Right cardiac atrium (tissue), 5 donors: ENCODE results near the gene AP4B1. TPM values are rescaled to one million over a fixed set of nuclear protein-coding genes. Genes with fewer than 3 reads are reported as not detected.

Experiments
- ATAC-seq, 2 donors: fragments of 200-7000 bp; cut with Tn5 transposase; one replicate each; pipeline versions ENCODE4 v1.8.0 to v1.9.1; 2020; ENCODE audit warnings: moderate library complexity in 2 of 2, mild to moderate bottlenecking in 1 of 2
- DNase-seq, 3 donors: peaks; one replicate each; pipeline ENCODE4 v3.0.0-alpha.2; 2020
- H3K27ac ChIP-seq: one replicate; pipeline ENCODE4 v1.5.1; 2013; ENCODE audit warnings: mild to moderate bottlenecking, low read length, control low read depth, moderate library complexity
- H3K27me3 ChIP-seq: one replicate; pipeline ENCODE4 v1.6.1; 2013; ENCODE audit not compliant: control insufficient read depth, insufficient read depth
- H3K4me1 ChIP-seq: one replicate; pipeline ENCODE4 v1.6.1; 2013; ENCODE audit warnings: low read length; ENCODE audit not compliant: control insufficient read depth, insufficient read depth
- H3K4me3 ChIP-seq: one replicate; pipeline ENCODE4 v1.5.1; 2013; ENCODE audit warnings: low read length, control low read depth
- H3K9me3 ChIP-seq: one replicate; pipeline ENCODE4 v1.6.1; 2013; ENCODE audit warnings: low read length; ENCODE audit not compliant: control insufficient read depth
- WGBS: extraction: QIAGEN DNeasy Blood & Tissue Kit; methylation state at CpG from one replicate; pipeline ENCODE4 v1.1.7; 2013; 5-methylcytosine and 5-hydroxymethylcytosine counted together
- intact Hi-C, 4 donors: fragments of 100-400 bp; cut with DNase I; formaldehyde crosslinking; loops; one replicate each; pipeline versions ENCODE4 v1.11.0 to v1.14.0; 2022 to 2023
- polyA plus RNA-seq: library from polyadenylated mRNA; stranded (reverse); fragments of 200-250 nt; gene quantifications from one replicate; pipeline ENCODE4 v1.2.3, GENCODE V29; 2013
- total RNA-seq, 4 donors: library from RNA; stranded (reverse); fragmentation: NEBNext Ultra II Directional; extraction: Animal tissue kit (Norgen Biotek cat#: 25700); gene quantifications; one replicate each; pipeline ENCODE4 v1.2.1, GENCODE V29; 2021
- donor health status: healthy with polysubstance abuse.
- donor health status: DM: no; HTN: yes; CAD: no.
- donor health status: DM: no; HTN: no; CAD: no.
- donor health status: DM: no; HTN: yes; CAD: no; lungs with severe emphysema.
- donor health status: DM: yes; HTN: yes; CAD: no.

Gene AP4B1
- total and polyA plus RNA-seq, 5 donors, result 8.9 to 16.7 (median 15.6) TPM

DNA sequence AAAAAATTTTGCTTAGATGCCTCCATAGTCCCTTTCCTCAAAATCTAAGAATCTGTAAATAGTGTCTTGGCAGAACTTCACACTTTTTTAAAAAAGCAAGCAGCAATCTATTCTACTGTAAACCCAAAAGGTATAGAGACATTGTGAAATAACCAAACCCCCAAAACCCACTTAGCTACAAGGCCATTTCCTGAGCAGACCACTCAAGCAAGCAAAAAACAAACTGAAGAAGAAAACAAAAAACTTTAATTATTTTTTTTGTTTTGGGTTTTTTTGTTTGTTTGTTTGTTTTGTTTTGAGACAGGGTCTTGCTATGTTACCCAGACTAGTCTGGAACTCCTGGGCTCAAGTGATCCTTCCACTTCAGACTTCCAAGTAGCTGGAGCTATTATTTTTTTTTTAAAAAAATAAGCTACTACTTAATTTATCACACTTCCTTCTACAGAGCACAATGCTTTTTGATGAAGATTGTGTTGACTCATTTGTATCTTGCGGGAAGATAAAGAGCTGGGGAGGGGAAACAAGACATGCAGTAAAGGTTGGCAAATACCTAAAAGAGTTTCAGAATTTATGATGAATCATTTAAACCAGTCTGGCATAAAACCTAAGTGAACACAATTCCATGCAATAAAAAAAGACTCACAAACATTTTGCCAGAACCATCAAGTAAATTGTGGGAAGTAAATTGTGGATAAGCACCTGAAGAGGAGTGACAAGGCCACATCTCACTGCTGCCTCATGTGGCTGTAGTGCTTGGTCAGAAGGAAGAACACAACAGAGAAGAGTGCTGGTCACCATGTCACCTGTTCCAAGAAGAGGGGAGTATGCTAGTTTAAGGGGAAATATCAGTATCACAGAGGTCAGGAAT, 30.4 kb downstream of the AP4B1 start:
- H3K4me1 ChIP-seq, result peaks cover 1% of the 10 kb centered on the region
- no peak overlapping the region for H3K27ac ChIP-seq
- no peaks in the 10 kb centered on the region for H3K27me3 ChIP-seq
- DNase-seq (no peak), ATAC-seq (no peak)
- H3K4me3 ChIP-seq, result no peak overlapping the region
- no peaks in the 10 kb centered on the region for H3K9me3 ChIP-seq
- intact Hi-C loops, result loop anchor here in 1 of 4 donors (5.0 kb wide), 1 partner anchor 708 kb away; the partner anchor contains the start of gene BCAS2
- 57% methylated on average over 1 of the region's 1 CpG for WGBS

DNA sequence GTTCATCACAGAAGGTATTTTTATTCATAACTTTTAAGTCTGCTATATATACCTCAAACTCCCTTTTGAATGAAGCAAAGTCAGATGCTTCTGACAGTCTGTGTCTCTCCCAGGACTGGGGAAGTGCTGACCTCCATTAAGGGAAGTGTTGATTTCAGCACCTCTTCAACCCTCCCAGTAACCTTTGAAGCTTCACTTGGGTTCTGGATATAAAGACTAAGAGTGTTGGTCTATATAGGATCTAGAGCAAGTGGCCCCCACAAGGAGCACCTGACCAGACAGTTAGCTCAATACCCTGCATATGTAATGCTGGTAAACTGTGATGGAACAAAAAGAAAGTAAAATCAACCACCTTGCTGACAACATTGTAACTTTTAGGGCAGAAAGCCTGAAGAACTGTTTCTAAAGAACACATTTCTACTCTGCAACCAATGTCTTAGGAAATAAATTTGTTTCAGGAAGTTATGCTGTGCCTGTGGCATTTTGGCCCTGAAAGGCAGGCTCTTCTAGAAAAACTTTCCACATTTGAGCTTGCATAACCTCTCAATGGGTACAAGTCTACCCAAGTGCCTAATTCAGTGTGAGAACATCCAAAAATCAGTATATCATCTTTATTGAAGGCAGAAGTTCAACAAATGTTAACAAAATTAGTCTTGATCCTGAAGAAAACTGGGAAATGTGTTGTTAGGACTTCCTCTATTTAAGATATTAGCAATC, 32.2 kb downstream of the AP4B1 start:
- DNase-seq, result no peak
- Histone ChIP-seq H3K4me1 (peaks cover 1% of the 10 kb centered on the region), H3K4me3 (no peak overlapping the region), H3K9me3 (no peaks in the 10 kb centered on the region), H3K27me3 (no peaks in the 10 kb centered on the region), H3K27ac (no peak overlapping the region)
- intact Hi-C loops, result loop anchor here in 1 of 4 donors (5.0 kb wide), 1 partner anchor 710 kb away; the partner anchor contains the start of gene BCAS2
- peak; percentile 37 to 54 for ATAC-seq

DNA sequence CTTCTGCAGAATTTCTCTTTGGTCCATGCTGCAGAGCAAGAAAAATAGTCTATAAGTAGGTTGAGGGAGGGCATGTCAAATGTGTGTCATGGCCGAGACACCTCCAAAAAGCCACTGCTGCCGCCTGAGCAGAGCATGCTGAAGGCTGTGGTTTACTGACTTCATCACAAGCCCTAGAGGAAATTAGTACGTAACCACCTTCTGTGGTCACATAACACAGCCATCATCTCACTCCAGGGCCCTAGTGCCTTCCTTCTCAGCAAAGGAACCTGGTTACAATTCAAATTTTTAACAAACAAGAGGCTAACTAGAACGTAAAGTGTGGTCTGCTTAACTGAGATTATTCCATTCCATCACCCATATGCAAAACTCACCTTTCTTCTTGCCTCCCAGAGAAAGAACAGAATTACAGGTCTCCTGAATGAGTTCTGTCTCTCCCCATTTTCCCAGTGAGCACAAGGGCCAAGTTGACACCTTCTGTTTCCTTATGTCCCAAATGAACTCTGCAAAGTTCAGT, 32.9 kb downstream of the AP4B1 start, which contains the start of gene PTPN22:
Gene PTPN22, minus strand, starts transcription at position 116 of the 517 bp plus-strand sequence.
- peaks cover 1% of the 10 kb centered on the region for H3K4me1 ChIP-seq

DNA sequence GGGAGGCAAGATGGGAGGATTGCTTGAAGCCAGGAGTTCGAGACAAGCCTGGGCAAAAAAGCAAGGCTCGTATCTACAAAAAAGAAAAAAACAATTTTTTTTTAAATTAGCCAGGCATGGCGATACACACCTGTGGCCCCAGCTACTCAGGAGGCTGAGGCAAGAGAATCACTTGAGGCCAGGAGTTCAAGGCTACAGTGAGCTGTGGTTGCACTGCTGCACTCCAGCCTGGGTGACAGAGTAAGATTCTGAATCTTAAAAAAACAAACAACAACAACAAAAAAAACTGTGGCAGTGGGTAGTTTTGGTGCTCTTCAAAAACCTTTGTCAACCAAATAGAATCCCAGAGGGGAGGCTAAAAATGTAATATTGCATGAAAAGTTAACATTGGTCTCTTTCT, 33.8 kb downstream of the AP4B1 start:
- H3K27ac ChIP-seq, result no peak overlapping the region

More for the DNA sequence above, 32.9 kb downstream of the AP4B1 start, which contains the start of gene PTPN22:
- peak; percentile 37 to 60 (median 53) for DNase-seq
- Histone ChIP-seq H3K4me3 (no peak within 1 kb of the TSS), H3K27ac (no peak within 1 kb of the TSS), H3K27me3 (no peaks in the 10 kb centered on the region), H3K9me3 (no peaks in the 10 kb centered on the region)
- WGBS, result 79% methylated on average over 4 of the region's 4 CpGs
- intact Hi-C loops, result loop anchor here in 1 of 4 donors (5.0 kb wide), 1 partner anchor 711 kb away; the partner anchor contains the start of gene BCAS2
- ATAC-seq, result peak; percentile 74 to 77

DNA sequence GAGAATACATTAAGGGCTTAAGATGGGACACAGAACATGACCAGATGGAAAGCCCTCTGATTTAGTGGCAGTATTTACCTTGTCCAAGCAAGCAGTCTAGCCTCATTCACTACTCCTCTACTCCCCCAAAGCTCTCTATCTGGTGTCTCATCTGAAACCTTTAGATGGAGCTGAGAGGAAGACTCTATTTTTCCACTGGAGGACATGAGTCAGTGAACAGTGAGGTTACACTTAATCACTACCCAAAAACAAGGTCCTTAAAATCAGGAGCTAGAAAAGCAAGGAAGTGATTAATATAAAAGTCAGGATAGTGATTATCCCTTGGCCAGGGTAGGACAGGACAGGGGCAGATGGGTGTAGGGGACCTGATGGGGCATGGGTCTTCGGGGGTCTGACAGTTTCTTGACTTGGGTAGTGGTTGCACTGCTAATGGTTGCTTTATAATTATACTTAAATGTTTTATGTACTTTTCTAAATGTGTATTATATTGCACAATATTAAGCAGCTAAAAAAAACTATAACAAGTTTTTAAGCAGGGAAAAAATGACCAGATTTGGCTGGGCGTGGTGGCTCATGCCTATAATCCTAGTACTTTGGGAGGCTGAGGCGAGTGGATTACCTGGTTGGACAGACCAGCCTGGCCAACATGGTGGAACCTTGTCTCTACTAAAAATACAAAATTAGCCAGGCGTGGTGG, 36.1 kb downstream of the AP4B1 start:
- Histone ChIP-seq H3K9me3 (no peaks in the 10 kb centered on the region), H3K27me3 (no peaks in the 10 kb centered on the region), H3K27ac (no peak overlapping the region), H3K4me1 (no peaks in the 10 kb centered on the region), H3K4me3 (no peak overlapping the region)
- no peak for ATAC-seq
- 93% methylated on average over 4 of the region's 4 CpGs for WGBS
- intact Hi-C loops, result no loop called here
- DNase-seq, result no peak

More for the DNA sequence above, 33.8 kb downstream of the AP4B1 start:
- Histone ChIP-seq H3K27me3 (no peaks in the 10 kb centered on the region), H3K9me3 (no peaks in the 10 kb centered on the region), H3K4me3 (no peak overlapping the region), H3K4me1 (peaks cover under 1% of the 10 kb centered on the region)
- WGBS, result 90% methylated on average over 3 of the region's 3 CpGs
- ATAC-seq (no peak), DNase-seq (no peak)
- intact Hi-C loops, result loop anchor here in 1 of 4 donors (5.0 kb wide), 1 partner anchor 712 kb away; the partner anchor contains the start of gene BCAS2

DNA sequence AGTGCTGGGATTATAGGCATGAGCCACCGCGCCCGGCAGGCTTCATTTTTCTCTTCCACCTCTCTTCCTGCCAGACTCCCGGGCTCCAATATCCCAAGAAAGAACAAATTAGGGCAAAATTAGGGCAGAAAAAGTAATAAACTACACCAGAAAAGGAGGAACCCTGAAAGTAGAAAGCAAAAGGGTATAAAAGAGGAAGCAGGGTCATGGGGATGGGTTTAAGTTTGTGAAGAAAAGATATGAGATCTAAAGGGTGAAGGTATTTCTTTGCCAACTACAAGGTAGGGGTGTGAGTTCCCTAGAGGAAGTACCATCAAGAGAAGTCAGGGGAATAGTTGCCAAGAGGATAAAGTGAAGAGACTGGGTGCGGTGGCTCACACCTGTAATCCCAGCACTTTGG, 43.0 kb downstream of the AP4B1 start:
- H3K4me1 ChIP-seq, result peaks cover 1% of the 10 kb centered on the region
- H3K4me3 ChIP-seq, result no peak overlapping the region
- DNase-seq, result no peak
- intact Hi-C loops, result no loop called here
- no peaks in the 10 kb centered on the region for H3K9me3 ChIP-seq
- no peaks in the 10 kb centered on the region for H3K27me3 ChIP-seq
- 91% methylated on average over 5 of the region's 5 CpGs for WGBS
- no peak for ATAC-seq
- H3K27ac ChIP-seq, result no peak overlapping the region

DNA sequence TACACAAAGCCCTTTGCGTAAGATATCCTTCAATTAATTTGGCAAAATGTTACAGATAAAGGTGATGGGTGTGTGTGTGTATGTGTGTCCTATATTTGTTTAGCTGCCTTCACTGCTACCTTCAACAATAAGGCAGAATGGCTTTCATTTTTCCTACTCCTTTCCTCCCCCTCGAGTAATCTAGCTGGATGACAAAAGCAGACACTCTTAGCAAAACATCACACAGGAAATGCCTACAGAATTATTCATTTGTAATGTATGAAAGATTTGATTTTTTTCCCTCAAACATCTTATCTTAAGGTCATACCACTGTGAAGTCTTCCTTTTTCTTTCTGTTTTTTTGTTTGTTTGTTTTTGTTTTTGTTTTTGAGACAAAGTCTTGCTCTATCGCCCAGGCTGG, 43.7 kb downstream of the AP4B1 start:
- Histone ChIP-seq H3K4me3 (no peak overlapping the region), H3K27ac (no peak overlapping the region), H3K27me3 (no peaks in the 10 kb centered on the region), H3K4me1 (peaks cover 1% of the 10 kb centered on the region), H3K9me3 (no peaks in the 10 kb centered on the region)
- WGBS, result 60% methylated on average over 3 of the region's 3 CpGs
- no peak for ATAC-seq
- intact Hi-C loops, result no loop called here
- DNase-seq, result no peak

DNA sequence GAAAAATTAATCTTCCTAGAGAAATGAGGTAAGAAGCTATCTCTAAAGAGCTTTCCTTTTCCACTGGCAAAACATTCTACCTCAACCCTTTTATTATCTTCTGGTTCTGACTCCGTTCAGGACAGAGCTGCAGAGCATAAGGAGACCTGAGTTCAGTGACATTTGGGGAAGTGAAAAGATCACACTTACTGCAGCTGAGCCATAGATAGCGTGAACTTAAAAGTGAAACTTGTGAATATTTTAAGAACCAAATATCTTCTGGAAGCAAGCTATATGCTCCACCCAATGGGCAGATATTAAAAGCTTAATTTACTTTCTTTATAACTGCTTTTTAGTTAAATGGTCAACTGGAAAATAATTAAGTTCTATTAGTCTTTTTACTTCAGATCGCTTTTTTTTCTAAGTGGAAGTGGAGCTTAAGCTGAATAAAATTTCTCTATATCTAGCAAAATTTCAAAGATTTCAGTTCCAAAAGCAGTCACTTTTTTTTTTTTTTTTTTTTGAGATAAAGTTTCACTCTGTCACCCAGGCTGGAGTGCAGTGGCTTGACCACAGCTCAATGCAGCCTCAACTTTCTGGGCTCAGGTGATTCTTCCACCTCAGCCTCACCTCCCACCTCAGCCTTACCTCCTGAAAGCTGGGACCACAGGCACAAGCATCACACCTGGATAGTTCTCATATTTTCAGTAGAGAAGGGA, 45.0 kb downstream of the AP4B1 start:
- H3K27me3 ChIP-seq, result no peaks in the 10 kb centered on the region
- no peak for ATAC-seq
- intact Hi-C loops, result no loop called here
- H3K4me3 ChIP-seq, result no peak overlapping the region
- peaks cover 1% of the 10 kb centered on the region for H3K4me1 ChIP-seq
- no peak for DNase-seq
- no peak overlapping the region for H3K27ac ChIP-seq
- H3K9me3 ChIP-seq, result no peaks in the 10 kb centered on the region
- 38% methylated on average over 3 of the region's 3 CpGs for WGBS

DNA sequence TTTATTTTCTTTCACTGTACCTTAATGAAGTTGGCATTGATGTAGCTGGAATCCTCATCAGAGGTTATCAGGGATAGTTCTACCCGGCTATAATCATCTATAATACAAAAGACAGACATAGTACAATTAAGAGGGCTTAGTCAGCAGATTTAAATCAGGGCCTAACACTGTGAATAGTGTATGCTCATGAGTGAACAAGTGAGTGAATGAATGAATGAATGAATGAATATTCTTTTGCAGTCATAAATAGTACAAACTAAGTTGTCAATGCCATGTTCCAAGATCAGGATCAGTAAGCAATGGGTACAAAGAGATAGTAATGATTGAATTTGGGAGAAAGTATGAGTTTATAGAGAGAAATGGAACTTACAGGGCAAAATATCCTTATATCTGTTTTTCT, 45.6 kb downstream of the AP4B1 start:
- no peak for DNase-seq
- no peak for ATAC-seq
- no peaks in the 10 kb centered on the region for H3K9me3 ChIP-seq
- no peaks in the 10 kb centered on the region for H3K27me3 ChIP-seq
- no peak overlapping the region for H3K27ac ChIP-seq
- 84% methylated on average over 1 of the region's 1 CpG for WGBS
- no peak overlapping the region for H3K4me3 ChIP-seq
- H3K4me1 ChIP-seq, result peaks cover 1% of the 10 kb centered on the region
- intact Hi-C loops, result no loop called here

DNA sequence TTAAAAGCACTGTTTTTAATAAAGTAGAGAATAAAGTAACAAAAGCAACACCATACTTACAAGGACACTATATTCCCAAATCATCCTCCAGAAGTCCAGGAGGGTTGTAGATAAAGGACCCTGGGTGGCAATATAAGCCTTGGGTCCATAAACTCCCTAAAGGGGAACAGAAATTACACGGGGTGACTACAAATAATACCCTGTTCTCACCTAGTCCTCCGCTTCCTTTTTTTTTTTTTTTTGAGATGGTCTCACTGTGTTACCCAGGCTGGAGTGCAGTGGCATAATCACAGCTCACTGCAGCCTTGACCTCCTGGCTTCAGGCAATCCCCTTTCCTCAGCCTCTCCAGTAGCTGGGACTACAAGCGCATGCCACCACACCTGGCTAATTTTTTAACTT, 46.2 kb downstream of the AP4B1 start:
- no peak for ATAC-seq
- no peak for DNase-seq
- intact Hi-C loops, result no loop called here
- Histone ChIP-seq H3K9me3 (no peaks in the 10 kb centered on the region), H3K4me3 (no peak overlapping the region), H3K4me1 (peaks cover 1% of the 10 kb centered on the region), H3K27ac (no peak overlapping the region), H3K27me3 (no peaks in the 10 kb centered on the region)
- WGBS, result 83% methylated on average over 3 of the region's 3 CpGs
